ENCODE data around the gene TP53INP2.

TP53INP2 gene

GRCh38 chr20:34755367-34755766 lies 51.2 kb downstream of the TP53INP2 start:
- no peaks in the 10 kb centered on the region for H3K9me2 ChIP-seq (replicated peaks; ENCODE audit: control insufficient read depth, low read length)
- no peak for TF ChIP-seq EZH2phosphoT487 (IDR thresholded peaks at IDR 0.05; ENCODE audit: borderline replicate concordance, low read length)
- TF ChIP-seq CTCF (IDR thresholded peaks at IDR 0.05; ENCODE audit: low read depth, low read length, poor library complexity, severe bottlenecking), result no peak
- peaks cover 68% of the 10 kb centered on the region for H3K36me3 ChIP-seq (ENCODE audit: control insufficient read depth, low read length)
- H3K27ac ChIP-seq (ENCODE audit: low read depth, low read length), result no peak overlapping the region
- no peaks in the 10 kb centered on the region for H3K27me3 ChIP-seq (ENCODE audit: control insufficient read depth, low read length)
- H3F3A ChIP-seq (ENCODE audit: control insufficient read depth, insufficient read depth), result no peaks in the 10 kb centered on the region
- no peaks in the 10 kb centered on the region for H3K4me1 ChIP-seq (ENCODE audit: control insufficient read depth, low read length)
- H3K9me3 ChIP-seq (ENCODE audit: control insufficient read depth, insufficient read depth, low read length), result no peaks in the 10 kb centered on the region
- no peak overlapping the region for H3K4me3 ChIP-seq (ENCODE audit: low read length)
- H3K4me2 ChIP-seq (ENCODE audit: low read length), result no peak overlapping the region
- H4K20me1 ChIP-seq (ENCODE audit: control insufficient read depth, insufficient read depth, low read depth, low read length), result no peaks in the 10 kb centered on the region
- H3K79me2 ChIP-seq (ENCODE audit: control insufficient read depth, low read length), result no peaks in the 10 kb centered on the region

DNA sequence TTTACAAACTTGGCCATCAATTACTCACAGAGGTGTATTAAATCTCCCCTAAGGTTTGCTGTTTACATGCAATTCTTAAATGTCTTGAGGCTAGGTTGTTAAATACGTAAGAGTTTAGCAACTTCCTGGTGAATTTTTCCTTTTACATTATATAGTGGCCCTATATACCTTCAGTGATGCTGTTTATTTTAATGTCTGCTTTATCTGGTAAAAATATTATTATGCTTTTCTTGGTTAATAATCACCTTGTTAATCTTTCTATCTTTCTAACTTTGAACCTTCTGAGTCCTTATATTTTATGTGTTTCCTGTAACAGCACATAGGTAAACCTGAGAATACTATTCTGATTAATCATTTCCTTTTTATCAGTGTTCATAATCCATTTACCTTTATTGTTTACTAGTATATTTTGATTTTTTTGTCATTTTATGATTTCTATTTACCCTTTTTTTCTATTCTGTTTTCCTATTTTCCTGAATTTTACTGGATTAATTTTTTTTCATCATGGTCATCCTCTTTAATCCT lies 57.9 kb downstream of the TP53INP2 start:
- H3K36me3 ChIP-seq (ENCODE audit: control insufficient read depth, low read length), result peaks cover 62% of the 10 kb centered on the region
- H3K27ac ChIP-seq (ENCODE audit: low read depth, low read length), result no peak overlapping the region
- TF ChIP-seq EZH2phosphoT487 (IDR thresholded peaks at IDR 0.05; ENCODE audit: borderline replicate concordance, low read length), result no peak
- no peak for TF ChIP-seq CTCF (IDR thresholded peaks at IDR 0.05; ENCODE audit: low read depth, low read length, poor library complexity, severe bottlenecking)

More for the DNA sequence above, 57.9 kb downstream of the TP53INP2 start:
- H4K20me1 ChIP-seq (ENCODE audit: control insufficient read depth, insufficient read depth, low read depth, low read length), result no peaks in the 10 kb centered on the region
- no peaks in the 10 kb centered on the region for H3K4me1 ChIP-seq (ENCODE audit: control insufficient read depth, low read length)
- no peak overlapping the region for H3K4me2 ChIP-seq (ENCODE audit: low read length)
- no peaks in the 10 kb centered on the region for H3K9me3 ChIP-seq (ENCODE audit: control insufficient read depth, insufficient read depth, low read length)
- H3F3A ChIP-seq (ENCODE audit: control insufficient read depth, insufficient read depth), result no peaks in the 10 kb centered on the region
- H3K27me3 ChIP-seq (ENCODE audit: control insufficient read depth, low read length), result no peaks in the 10 kb centered on the region
- no peaks in the 10 kb centered on the region for H3K79me2 ChIP-seq (ENCODE audit: control insufficient read depth, low read length)
- H3K4me3 ChIP-seq (ENCODE audit: low read length), result no peak overlapping the region
- no peaks in the 10 kb centered on the region for H3K9me2 ChIP-seq (replicated peaks; ENCODE audit: control insufficient read depth, low read length)
